ENCODE measurements around the gene C17orf75.

DNA sequence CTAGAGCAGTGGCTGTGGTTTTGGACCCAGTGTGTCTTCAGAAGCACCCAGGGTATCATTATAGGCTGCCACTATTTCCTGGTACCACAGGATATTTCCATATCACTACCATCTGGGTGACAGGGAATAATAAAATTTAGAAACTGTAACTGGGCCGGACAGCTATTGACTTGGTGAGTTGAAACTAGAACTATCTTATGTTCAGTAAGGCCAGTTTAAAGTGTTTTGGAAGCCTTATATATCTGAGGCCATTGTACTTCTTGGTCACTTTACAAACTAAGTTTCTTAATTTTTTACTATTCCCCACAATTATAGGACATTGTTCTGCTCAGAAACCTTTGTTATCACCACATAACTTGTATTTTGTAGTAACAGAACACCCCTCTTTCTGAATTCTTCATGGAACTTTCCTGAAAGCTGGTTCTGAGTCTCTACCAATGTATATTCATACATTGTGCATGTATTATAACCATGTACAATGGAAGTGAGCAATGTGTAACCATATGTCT lies 42.0 kb upstream of the C17orf75 start:
- TF ChIP-seq CTCF (IDR thresholded peaks at IDR 0.05) (no peak), POLR2A (IDR thresholded peaks at IDR 0.05) (no peak)
